Measurements from ENCODE around the gene MYH11. TPM values are rescaled to one million over a fixed set of nuclear protein-coding genes. Genes with fewer than 3 reads are reported as not detected.

The MYH11 gene
- total RNA-seq, 1 experiment from 2014 or later: not detected

DNA sequence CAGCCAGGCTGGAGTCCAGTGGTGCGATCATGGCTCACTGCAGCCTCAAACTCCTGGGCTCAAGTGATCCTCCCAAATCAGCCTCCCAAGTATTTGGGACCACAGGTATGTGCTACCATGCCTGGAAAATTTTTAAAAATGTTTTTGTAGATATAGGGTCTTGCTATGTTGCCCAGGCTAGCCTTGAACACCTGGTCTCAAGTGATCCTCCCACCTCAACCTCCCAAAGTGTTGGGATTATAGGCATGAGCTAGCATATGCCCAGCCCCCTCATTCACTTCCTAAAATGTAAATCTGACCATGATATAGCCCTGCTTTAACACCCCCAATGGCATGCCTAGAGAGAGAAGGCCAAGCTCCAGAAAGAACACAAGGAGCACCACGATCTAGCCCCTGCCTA, 108.2 kb downstream of the MYH11 start:
- TF ChIP-seq EZH2 (IDR thresholded peaks at IDR 0.05; ENCODE audit: borderline replicate concordance, low read depth, low read length, poor library complexity, severe bottlenecking) (no peak), CTCF (conservative IDR thresholded peaks at IDR 0.05; ENCODE audit: low read depth, low read length) (no peak)
- DNase-seq (ENCODE audit: low spot score): no peak
- intact Hi-C loops (cut with micrococcal nuclease; ENCODE audit: unreplicated experiment): no loop called here
- H3K27ac ChIP-seq (ENCODE audit: low read depth, low read length, poor library complexity, severe bottlenecking): no peak overlapping the region
- POLR2A ChIA-PET (ENCODE audit: low non-redundant PET): no interaction called here
- H3K9me3 ChIP-seq (ENCODE audit: low read depth, low read length, poor library complexity, severe bottlenecking): no peaks in the 10 kb centered on the region
- H3K4me1 ChIP-seq (ENCODE audit: insufficient read depth, low read length, poor library complexity, severe bottlenecking): peaks cover 6% of the 10 kb centered on the region
- H3K27me3 ChIP-seq (replicated peaks; ENCODE audit: insufficient read depth, low read depth, low read length, poor library complexity): no peaks in the 10 kb centered on the region
- no peak overlapping the region for H3K4me3 ChIP-seq (ENCODE audit: low read depth, low read length, poor library complexity, severe bottlenecking)
- no peaks in the 10 kb centered on the region for H3K36me3 ChIP-seq (ENCODE audit: insufficient read depth, low read length, poor library complexity, severe bottlenecking)
- no TSS peak for BruUV-seq (replicated peaks)
- CTCF ChIA-PET: no interaction called here

- Histone ChIP-seq H3K27ac (ENCODE audit: low read depth, low read length, poor library complexity, severe bottlenecking) (no peak overlapping the region), H3K27me3 (replicated peaks; ENCODE audit: insufficient read depth, low read depth, low read length, poor library complexity) (no peaks in the 10 kb centered on the region), H3K4me1 (ENCODE audit: insufficient read depth, low read length, poor library complexity, severe bottlenecking) (peaks cover 6% of the 10 kb centered on the region), H3K4me3 (ENCODE audit: low read depth, low read length, poor library complexity, severe bottlenecking) (no peak overlapping the region), H3K36me3 (ENCODE audit: insufficient read depth, low read length, poor library complexity, severe bottlenecking) (no peaks in the 10 kb centered on the region), H3K9me3 (ENCODE audit: low read depth, low read length, poor library complexity, severe bottlenecking) (no peaks in the 10 kb centered on the region)
- TF ChIP-seq EZH2 (IDR thresholded peaks at IDR 0.05; ENCODE audit: borderline replicate concordance, low read depth, low read length, poor library complexity, severe bottlenecking) (no peak), CTCF (conservative IDR thresholded peaks at IDR 0.05; ENCODE audit: low read depth, low read length) (no peak)
- CTCF ChIA-PET: no interaction called here
- POLR2A ChIA-PET (ENCODE audit: low non-redundant PET): no interaction called here
- DNase-seq (ENCODE audit: low spot score): no peak
- intact Hi-C loops (cut with micrococcal nuclease; ENCODE audit: unreplicated experiment): no loop called here
- BruUV-seq (replicated peaks): no TSS peak
These were observed 108.9 kb downstream of the MYH11 start for GRCh38 chr16:15747937-15748336.

GRCh38 chr16:15746332-15746731, 110.5 kb downstream of the MYH11 start:
- no TSS peak for BruUV-seq (replicated peaks)
- CTCF ChIA-PET: no interaction called here

More at GRCh38 chr16:15746332-15746731, 110.5 kb downstream of the MYH11 start:
- Histone ChIP-seq H3K27ac (ENCODE audit: low read depth, low read length, poor library complexity, severe bottlenecking) (no peak overlapping the region), H3K27me3 (replicated peaks; ENCODE audit: insufficient read depth, low read depth, low read length, poor library complexity) (no peaks in the 10 kb centered on the region), H3K4me3 (ENCODE audit: low read depth, low read length, poor library complexity, severe bottlenecking) (no peak overlapping the region), H3K36me3 (ENCODE audit: insufficient read depth, low read length, poor library complexity, severe bottlenecking) (no peaks in the 10 kb centered on the region), H3K9me3 (ENCODE audit: low read depth, low read length, poor library complexity, severe bottlenecking) (no peaks in the 10 kb centered on the region), H3K4me1 (ENCODE audit: insufficient read depth, low read length, poor library complexity, severe bottlenecking) (peaks cover 6% of the 10 kb centered on the region)
- POLR2A ChIA-PET (ENCODE audit: low non-redundant PET): no interaction called here
- intact Hi-C loops (cut with micrococcal nuclease; ENCODE audit: unreplicated experiment): no loop called here
- no peak for DNase-seq (ENCODE audit: low spot score)
- TF ChIP-seq EZH2 (IDR thresholded peaks at IDR 0.05; ENCODE audit: borderline replicate concordance, low read depth, low read length, poor library complexity, severe bottlenecking) (no peak), CTCF (conservative IDR thresholded peaks at IDR 0.05; ENCODE audit: low read depth, low read length) (no peak)

Data from A673 (cell line).